Measurements from ENCODE around the gene CAP2.

The CAP2 gene

DNA sequence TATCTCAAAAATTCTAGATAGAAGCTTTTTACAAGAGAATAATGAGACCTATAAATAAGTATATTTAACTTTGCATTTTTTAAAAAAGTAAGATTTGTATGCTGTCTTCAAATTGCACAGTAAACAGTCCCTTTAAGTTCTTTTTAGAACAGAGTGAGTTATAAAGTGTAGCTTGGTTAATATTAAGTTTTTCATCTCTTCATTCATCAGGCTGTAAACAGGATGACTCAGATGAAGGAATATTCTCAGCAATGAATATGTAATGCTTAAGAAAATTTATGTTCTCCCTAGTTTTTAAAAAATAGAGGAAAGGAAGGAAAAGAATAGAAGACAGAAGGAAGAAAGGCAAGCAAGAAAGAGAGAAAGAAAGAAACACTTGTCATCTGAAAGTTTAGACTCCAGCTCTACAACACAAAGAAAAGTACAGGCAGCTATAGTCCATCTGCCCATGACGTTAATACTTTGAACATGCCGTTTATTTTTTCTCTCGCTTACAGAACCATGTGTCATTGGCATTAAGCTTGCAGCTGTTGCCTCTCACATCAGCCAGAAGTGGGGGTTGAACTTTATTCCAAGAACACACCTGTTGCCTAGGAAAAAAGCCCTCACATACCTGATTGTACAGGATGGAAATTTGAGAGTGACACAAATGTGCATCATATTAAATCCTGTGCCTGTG is 36.1 kb downstream of the CAP2 start:
- TF ChIP-seq, protein P1, sequence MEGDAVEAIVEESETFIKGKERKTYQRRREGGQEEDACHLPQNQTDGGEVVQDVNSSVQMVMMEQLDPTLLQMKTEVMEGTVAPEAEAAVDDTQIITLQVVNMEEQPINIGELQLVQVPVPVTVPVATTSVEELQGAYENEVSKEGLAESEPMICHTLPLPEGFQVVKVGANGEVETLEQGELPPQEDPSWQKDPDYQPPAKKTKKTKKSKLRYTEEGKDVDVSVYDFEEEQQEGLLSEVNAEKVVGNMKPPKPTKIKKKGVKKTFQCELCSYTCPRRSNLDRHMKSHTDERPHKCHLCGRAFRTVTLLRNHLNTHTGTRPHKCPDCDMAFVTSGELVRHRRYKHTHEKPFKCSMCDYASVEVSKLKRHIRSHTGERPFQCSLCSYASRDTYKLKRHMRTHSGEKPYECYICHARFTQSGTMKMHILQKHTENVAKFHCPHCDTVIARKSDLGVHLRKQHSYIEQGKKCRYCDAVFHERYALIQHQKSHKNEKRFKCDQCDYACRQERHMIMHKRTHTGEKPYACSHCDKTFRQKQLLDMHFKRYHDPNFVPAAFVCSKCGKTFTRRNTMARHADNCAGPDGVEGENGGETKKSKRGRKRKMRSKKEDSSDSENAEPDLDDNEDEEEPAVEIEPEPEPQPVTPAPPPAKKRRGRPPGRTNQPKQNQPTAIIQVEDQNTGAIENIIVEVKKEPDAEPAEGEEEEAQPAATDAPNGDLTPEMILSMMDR (IDR thresholded peaks at IDR 0.05) = no peak

DNA sequence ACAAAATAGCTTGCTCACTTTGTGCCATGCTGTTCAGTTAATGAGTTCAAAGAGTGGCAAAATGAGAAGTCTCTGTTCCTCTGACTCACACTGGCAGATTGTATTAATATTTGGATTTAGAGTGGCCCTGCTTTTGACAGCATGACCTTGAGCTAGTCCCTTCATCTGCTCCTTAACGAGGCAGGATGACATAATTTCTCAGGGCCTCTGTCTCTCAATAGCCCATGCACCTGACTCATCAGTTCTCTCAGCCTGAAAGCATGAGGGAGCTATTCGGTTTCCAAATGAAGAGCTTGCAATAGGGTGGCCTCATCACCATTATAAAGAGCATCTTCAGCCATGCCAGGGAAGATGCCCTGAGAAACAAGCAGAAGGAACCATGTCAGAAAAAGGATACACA is 38.2 kb downstream of the CAP2 start:
- TF ChIP-seq, protein P1 (IDR thresholded peaks at IDR 0.05) = no peak

DNA sequence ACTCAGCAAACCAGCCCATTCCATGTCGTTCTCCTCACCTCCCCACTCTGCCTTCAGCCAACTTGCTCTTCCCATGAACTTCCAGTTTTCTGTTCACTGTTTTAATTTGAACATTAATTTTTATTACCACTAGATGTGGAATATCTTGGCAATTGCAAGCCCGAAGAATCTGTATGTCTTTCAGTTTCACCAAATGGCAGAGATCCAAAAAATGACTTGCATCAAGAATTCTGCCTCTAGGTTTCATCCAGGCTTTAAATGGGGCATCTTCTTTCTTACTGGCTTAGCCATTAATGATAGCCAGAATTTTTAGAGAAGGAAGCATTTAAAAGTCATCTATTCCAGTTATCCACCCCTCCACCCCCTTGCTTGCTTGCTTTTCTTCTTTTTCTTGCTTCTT is 39.0 kb downstream of the CAP2 start:
- TF ChIP-seq, protein P1 (IDR thresholded peaks at IDR 0.05) = no peak

DNA sequence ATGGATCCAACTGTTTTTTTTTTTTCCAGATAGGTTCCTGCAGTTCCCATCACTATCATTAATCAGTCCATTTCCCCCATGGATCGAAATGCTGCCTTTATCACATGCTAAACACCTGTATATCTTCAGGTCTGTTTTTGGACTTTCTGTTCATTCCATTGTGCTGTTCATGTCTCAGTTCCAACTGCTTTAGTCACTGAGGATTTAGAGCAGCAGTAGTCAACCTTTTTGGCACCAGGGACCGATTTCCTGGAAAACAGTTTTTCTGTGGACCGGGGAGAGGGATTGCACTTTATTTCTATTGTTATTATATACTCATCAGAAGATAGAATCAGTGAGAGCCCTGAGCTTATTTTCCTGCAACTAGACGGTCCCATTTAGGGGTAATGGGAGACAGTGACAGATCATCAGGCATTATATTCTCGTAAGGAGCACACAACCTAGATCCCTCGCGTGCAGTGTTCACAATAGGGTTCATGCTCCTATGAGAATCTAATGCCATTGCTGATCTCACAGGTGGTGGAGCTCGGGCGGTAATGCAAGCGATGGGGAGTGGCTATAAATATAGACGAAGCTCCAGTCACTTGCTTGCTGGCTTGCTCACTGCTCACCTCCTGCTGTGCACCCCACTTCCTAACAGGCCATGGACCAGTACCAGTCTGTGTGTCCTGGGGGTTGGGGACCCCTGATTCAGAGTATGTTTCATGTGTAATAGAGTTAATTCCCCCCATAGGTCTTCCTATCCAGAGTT is 46.0 kb downstream of the CAP2 start:
- TF ChIP-seq, protein P1 (IDR thresholded peaks at IDR 0.05) = no peak

DNA sequence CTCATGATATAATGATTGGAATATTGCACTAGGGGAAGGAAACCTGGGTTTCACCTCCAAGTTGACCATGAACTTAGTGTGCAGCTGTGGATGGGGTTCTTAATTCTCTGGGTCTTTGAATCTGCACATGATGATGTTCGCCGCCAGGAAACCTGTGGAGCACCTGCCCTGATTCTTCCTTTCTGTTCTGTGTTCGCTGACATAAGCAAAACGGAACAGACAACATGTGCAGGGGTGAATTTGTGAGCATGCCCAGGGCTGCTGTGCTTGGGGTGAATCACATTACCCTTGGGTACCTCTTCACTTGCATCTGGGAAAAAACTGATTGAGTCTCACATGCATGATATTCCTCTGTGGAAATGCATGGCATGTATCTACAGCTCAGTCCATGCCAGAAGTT is 48.8 kb downstream of the CAP2 start:
- TF ChIP-seq, protein P1 (IDR thresholded peaks at IDR 0.05) = no peak

DNA sequence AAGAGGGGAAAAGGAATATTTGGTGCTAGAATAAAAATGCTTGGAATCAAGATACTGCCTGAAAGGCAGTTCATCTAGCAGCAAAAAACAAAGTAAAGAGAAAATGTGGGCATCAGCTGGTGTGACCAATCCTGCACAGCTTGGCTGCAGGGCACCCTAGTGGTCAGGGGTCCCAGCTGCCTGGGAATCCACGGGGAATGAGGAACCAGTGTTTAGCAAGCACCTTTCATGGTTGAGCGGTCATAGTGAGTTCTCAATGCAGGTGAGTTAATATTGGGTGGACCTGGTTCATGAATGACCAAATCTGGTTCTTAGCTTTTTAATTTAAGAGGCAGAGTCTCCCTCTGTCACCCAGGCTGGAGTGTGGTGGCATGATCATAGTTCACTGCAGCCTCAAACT is 53.3 kb downstream of the CAP2 start:
- TF ChIP-seq, protein P1 (IDR thresholded peaks at IDR 0.05) = no peak

DNA sequence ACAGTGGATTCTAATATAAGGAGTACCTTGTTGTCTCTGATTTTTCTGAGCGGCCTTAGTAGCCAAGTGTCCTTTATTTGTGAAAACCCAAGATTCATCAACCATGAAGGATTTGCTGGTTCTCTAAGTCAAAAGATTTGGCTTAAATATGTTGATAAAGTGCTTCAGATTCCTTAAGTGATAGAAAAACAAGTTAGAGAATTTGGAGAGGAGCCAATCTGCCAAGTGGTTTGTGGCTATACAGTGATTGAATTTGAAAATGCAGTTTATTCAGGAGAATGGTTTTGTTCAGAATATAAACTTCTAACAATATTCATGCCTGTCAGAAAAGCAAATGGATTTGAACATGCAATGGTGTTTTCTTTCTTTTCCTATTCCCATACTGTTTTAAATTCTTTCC is 54.8 kb downstream of the CAP2 start:
- TF ChIP-seq, protein P1 (IDR thresholded peaks at IDR 0.05) = no peak

All from LNCAP (cell line).